GM20431 (cell line): ENCODE measurements around the gene TMEM51.

ENCODE experiments used
- in situ Hi-C: fragments of 300-500 bp; cut with MseI, MboI; formaldehyde crosslinking; loops from one replicate; pipeline ENCODE4 v1.15.0; 2020; ENCODE audit warnings: low sequenced_read_pairs; ENCODE audit not compliant: unreplicated experiment

TMEM51 gene

GRCh38 chr1:15260418-15261154, 107.0 kb downstream of the TMEM51 start:
- in situ Hi-C loops = no loop called here

- in situ Hi-C loops = no loop called here
Measured at GRCh38 chr1:15261155-15262002, 107.8 kb downstream of the TMEM51 start.

- in situ Hi-C loops = no loop called here
Measured at GRCh38 chr1:15262003-15262377, 108.4 kb downstream of the TMEM51 start.

- in situ Hi-C loops = no loop called here
Measured at GRCh38 chr1:15262706-15263105, 109.2 kb downstream of the TMEM51 start.

- in situ Hi-C loops = no loop called here
Measured at GRCh38 chr1:15264769-15265168, 111.2 kb downstream of the TMEM51 start.
